NCI-H446 treated with DMSO at 0.1 percent for 48 hours (cell line): ENCODE data around the gene ADPRHL1.
"Not testable (repeated sequence)": the region's sequence is repeated elsewhere in the genome, so short reads cannot be mapped to it uniquely, and the experiment has no call there.

ENCODE experiments used
- DNase-seq: peaks from one replicate; lab custom pipeline; 2025; lab: John Stamatoyannopoulos, UW

ADPRHL1 gene

GRCh38 chr13:113479179-113479578 is 25.9 kb upstream of the ADPRHL1 start:
- no peak for DNase-seq

GRCh38 chr13:113477724-113478123 is 24.4 kb upstream of the ADPRHL1 start:
- no peak for DNase-seq

- no peak for DNase-seq
These were observed 23.5 kb upstream of the ADPRHL1 start for GRCh38 chr13:113476811-113477210.

- DNase-seq, result no peak
These were observed 22.6 kb upstream of the ADPRHL1 start for GRCh38 chr13:113475911-113476310.

GRCh38 chr13:113475280-113475679 is 22.0 kb upstream of the ADPRHL1 start:
- no peak for DNase-seq

GRCh38 chr13:113474179-113474578 is 20.9 kb upstream of the ADPRHL1 start:
- DNase-seq, result no peak

- DNase-seq, result no peak
These were observed 19.2 kb upstream of the ADPRHL1 start for GRCh38 chr13:113472355-113473025.

- no peak for DNase-seq
These were observed 18.6 kb upstream of the ADPRHL1 start for GRCh38 chr13:113471844-113472243.

- DNase-seq, result not testable (repeated sequence)
These were observed 17.4 kb upstream of the ADPRHL1 start for GRCh38 chr13:113470635-113471163.

- DNase-seq, result no peak
These were observed 16.8 kb upstream of the ADPRHL1 start for GRCh38 chr13:113470073-113470472.

- DNase-seq, result no peak
These were observed 16.3 kb upstream of the ADPRHL1 start for GRCh38 chr13:113469582-113469981.

- DNase-seq, result no peak
These were observed 15.3 kb upstream of the ADPRHL1 start for GRCh38 chr13:113468472-113469201.

GRCh38 chr13:113468029-113468428 is 14.7 kb upstream of the ADPRHL1 start:
- DNase-seq, result no peak

GRCh38 chr13:113466383-113466782 is 13.1 kb upstream of the ADPRHL1 start:
- no peak for DNase-seq

GRCh38 chr13:113465300-113465699 is 12.0 kb upstream of the ADPRHL1 start:
- no peak for DNase-seq

GRCh38 chr13:113464476-113464875 is 11.2 kb upstream of the ADPRHL1 start:
- DNase-seq, result no peak

GRCh38 chr13:113461022-113461751 is 7.9 kb upstream of the ADPRHL1 start:
- no peak for DNase-seq

- no peak for DNase-seq
These were observed 7.3 kb upstream of the ADPRHL1 start for GRCh38 chr13:113460599-113460998.

GRCh38 chr13:113460064-113460555 is 6.8 kb upstream of the ADPRHL1 start:
- DNase-seq, result no peak

GRCh38 chr13:113458253-113459065 is 5.2 kb upstream of the ADPRHL1 start:
- no peak for DNase-seq

GRCh38 chr13:113457510-113457909 is 4.2 kb upstream of the ADPRHL1 start:
- DNase-seq, result no peak
